NCI-H524 (cell line): ENCODE results near the gene SDR42E1.
"Not testable (repeated sequence)": the region's sequence is repeated elsewhere in the genome, so short reads cannot be mapped to it uniquely, and the experiment has no call there.

Source experiments
- DNase-seq, 2 experiments: peaks; one replicate each; lab custom pipeline; 2025; lab: John Stamatoyannopoulos, UW

Gene SDR42E1

GRCh38 chr16:82005027-82005830 is 6.0 kb downstream of the SDR42E1 start:
- peak; percentile 46 to 79 for DNase-seq

DNA sequence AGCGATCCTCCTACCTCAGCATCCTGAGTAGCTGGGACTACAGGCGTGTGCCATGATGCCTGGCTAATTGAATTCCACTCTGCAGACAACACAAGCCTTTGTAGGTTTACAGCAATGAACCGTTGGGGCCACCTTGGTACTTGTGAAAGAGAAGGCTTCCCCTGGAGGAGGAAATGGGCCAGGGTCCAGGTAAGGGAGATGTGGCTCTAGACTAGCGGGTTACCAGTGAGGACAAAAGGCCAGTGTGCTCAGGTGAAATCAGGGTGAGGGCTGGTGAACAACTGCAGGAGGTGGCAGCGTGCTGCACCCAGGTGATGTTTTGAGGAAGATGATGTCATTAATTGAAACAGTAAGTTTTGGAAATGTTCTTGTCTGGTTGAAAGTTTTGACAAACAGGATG is 6.7 kb downstream of the SDR42E1 start:
- no peak for DNase-seq

DNA sequence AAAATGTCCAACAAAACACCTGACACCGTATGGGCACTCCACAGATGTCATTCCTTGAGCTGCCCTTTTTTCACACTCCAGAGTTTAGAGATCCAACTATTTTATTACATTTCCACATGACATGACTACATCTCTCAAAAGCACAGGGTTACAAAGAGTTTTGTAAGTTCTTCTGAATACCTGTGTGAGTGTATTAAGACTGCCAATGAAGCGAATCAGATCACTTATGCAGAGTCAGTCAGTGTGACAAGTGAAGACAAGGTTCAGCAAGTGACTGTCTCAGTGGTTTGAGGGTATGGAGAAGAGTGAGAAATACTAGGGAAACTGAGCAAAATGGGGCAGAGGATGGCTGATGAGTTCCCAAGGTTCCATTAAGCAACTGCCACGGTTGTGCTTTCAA is 8.4 kb downstream of the SDR42E1 start:
- DNase-seq, result no peak

DNA sequence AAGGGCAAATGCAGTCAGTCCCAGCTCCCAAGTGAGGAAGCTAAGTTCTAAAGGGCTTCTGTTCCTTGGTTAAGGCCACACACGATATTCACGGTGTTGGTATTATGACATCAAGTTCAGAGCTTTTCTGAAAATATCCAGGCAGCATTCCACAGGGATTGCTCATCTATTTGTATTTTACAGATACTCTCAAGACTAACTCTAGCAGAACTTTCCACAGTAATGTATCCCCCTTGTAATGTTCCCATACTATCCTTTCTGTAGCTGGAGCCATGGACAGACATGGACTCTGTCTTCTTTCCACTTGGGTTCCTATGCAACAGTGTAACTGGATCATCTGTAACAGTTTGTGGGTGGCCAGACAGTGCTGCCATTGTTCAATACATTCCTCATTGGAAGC is 13.5 kb downstream of the SDR42E1 start:
- no peak for DNase-seq

- DNase-seq, result peak in 1 of 2 experiments; percentile 11
Measured at GRCh38 chr16:81996664-81997509, 14.4 kb downstream of the SDR42E1 start.

DNA sequence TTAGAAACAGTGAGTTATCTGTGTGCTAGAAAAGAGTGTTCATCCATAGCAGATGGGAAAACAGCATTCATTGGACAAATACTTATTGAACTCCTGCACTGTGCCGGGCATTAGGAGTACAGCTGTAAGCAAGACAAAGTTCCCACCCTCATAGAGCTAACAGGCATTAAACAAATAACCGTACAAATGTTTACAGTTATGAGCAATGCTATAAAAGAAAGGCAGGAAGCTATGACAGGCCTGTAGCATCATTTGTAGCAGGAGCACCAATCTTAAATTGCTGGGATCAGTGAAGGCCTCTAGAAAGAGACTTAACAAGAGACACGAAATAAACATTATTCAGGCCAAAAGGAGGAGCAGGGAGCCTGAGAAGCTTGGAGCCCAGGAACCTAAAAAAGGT is 15.6 kb downstream of the SDR42E1 start:
- no peak for DNase-seq

GRCh38 chr16:81994485-81994884 is 16.8 kb downstream of the SDR42E1 start:
- DNase-seq, result peak in 1 of 2 experiments; percentile 39

- no peak for DNase-seq
Measured at GRCh38 chr16:81992859-81993258, 18.4 kb downstream of the SDR42E1 start.

DNA sequence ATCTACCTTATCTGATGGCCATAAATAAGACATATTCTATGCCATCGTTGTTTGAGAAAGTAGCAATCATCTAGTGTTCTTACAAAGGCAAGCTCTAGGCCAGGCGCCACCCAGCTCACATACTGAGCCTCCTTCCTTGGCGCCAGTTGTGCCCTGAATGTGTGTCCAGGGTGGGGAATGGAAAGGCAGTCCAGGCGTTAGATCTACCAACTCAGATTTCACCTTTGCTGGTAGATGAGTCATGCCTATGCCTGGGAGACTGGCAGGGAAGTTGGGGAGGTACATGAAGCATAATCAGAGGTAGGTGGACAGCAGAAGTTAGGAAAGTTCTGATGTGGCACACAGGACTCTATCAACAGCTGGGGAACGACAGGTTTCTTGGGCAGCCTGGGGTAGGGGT is 23.6 kb downstream of the SDR42E1 start:
- DNase-seq, result no peak

GRCh38 chr16:81987121-81987520 is 24.1 kb downstream of the SDR42E1 start:
- no peak for DNase-seq

- DNase-seq, result not testable (repeated sequence)
Measured at GRCh38 chr16:81977335-81977942, 33.8 kb downstream of the SDR42E1 start.

DNA sequence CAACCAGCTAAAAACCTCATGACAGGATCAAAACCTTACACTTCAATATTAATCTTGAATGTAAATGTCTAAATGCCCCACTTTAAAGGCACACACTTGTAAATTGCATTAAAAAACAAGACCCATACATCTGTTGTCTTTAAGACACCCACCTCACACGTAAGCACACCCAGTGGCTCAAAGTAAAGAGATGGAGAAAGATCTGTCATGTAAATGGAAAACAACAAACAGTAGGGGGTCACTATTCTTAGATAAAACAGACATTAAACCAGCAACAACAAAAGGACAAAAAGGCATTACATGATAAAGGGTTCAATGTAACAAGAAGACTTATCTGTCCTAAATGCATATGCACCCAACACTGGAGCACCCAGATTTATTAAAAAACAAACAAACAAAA is 35.6 kb downstream of the SDR42E1 start:
- DNase-seq, result no peak

- no peak for DNase-seq
Measured at GRCh38 chr16:81973737-81974136, 37.5 kb downstream of the SDR42E1 start.

DNA sequence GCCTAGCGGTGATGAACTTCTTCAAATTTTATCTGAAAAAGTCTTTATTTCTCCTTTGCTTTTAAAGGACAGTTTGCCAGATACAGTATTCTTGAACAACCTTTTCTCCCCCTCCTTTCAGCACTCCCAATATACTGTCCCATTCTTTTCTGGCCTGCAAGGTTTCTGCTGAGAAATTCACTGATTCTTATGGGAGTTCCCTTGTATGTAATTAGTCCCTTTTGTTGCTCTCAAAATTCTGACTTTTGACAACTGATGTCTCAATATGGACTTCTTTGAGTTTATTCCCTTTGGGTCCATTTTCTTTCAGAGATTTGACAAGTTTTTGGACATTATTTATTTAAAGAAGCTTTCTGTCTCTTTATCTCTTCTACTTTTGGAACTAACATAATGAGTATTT is 39.4 kb downstream of the SDR42E1 start:
- no peak for DNase-seq

DNA sequence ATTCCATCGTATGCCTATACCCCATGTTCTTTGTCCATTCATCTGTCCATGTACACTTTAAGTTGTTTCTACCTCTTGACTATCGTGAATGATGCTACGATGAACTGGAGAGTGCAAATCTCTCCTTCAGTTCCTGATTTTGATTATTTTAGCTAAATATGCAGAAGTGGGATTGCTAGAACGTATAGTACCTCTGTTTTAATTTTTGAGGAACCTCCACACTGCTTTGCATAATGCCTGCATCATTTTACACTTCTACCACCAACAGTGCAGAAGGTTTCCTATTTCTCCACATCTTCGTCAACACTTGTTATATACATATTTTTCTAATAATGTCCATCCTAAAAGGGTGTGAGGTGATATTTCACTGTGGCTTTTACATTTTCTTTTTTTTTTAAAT is 43.9 kb downstream of the SDR42E1 start:
- DNase-seq, result no peak

- DNase-seq, result no peak
Measured at GRCh38 chr16:81964808-81965207, 46.5 kb downstream of the SDR42E1 start.

- DNase-seq, result no peak
Measured at GRCh38 chr16:81956213-81956948, 54.9 kb downstream of the SDR42E1 start.

- no peak for DNase-seq
Measured at GRCh38 chr16:81951564-81951963, 59.7 kb downstream of the SDR42E1 start.

DNA sequence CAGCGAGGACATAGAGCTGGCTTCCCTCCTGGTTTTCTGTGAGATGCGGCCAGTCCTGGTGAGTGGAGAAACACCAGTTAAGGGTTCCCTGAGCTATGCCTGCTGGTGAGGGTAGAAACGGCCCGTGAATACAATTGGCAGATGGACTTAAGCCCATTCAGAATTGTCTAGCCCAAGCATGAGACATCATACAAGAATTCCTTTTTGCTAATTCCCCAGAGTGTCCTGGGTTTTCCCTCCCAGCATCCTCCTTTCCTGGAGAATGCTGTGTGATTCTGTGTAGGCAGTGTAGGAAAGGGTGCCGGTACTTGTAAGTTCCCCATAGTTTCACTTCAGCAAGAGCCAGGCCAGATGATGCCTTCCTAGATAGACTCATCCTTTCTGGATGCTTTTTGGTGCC is 65.1 kb downstream of the SDR42E1 start:
- no peak for DNase-seq

DNA sequence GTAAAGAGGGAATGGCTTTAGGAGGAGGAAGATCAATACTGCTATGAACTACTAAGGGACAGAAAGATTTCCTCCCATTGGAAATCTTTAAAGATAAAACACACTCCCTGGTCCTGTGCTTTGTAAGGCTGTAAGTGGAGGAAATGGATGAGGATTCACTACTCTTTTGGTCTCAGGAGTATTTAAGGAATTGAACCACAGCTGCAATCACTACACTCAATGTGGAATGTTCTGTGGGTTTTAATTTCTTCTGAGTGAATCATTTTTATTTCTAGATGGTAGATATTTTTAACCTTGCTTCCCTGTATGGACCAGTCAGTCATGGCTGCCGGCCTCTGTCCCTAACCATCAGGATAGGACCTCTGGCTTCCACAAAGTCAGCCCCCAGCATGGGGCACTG is 65.6 kb downstream of the SDR42E1 start:
- no peak for DNase-seq

- DNase-seq, result peak in 1 of 2 experiments; percentile 40
Measured at GRCh38 chr16:81942007-81942601, 69.2 kb downstream of the SDR42E1 start.
